ENCODE data around the gene AGPS. TPM values are rescaled to one million over a fixed set of nuclear protein-coding genes. Genes with fewer than 3 reads are reported as not detected.

Gene AGPS
- total and polyA plus RNA-seq, 9 of the 15 experiments (the other 6 are each of a cell fraction or from before 2014, with no cell fraction given): 15.5 to 211 (median 63.1) TPM

DNA sequence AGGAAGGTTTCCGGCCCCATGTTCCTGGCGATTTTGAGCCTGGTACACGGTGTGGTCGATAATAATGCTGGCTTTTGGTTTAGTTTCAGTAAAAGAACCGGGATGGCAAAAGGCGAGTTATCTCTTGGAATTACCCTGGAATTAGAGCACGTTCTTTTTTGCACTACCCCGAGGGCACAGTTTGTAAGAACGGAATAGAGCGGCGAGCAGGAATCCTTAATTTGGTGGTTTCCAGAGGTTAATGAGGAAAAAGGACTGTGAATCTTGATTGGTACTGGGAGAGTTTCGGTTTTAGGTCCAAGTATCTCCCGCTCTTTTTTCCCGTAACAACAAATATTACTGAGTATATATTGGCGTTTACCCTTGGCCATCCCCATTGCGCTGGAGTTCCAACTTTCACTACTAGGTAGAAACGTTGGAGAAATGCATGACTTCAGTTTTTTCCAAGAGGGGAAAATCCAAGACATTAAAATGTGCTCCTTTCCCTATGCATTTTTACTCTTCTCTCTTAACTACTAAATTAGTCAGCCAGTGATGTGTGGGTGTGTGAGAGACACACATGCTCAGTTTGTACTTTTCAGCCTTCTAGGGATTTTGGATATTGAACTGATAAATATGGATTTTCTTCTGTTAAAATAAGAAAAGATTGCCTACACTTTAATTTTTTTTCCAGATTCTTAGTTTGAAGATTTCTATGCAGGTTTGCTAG lies 160.8 kb downstream of the AGPS start (continued):
- TF ChIP-seq, protein P1, sequence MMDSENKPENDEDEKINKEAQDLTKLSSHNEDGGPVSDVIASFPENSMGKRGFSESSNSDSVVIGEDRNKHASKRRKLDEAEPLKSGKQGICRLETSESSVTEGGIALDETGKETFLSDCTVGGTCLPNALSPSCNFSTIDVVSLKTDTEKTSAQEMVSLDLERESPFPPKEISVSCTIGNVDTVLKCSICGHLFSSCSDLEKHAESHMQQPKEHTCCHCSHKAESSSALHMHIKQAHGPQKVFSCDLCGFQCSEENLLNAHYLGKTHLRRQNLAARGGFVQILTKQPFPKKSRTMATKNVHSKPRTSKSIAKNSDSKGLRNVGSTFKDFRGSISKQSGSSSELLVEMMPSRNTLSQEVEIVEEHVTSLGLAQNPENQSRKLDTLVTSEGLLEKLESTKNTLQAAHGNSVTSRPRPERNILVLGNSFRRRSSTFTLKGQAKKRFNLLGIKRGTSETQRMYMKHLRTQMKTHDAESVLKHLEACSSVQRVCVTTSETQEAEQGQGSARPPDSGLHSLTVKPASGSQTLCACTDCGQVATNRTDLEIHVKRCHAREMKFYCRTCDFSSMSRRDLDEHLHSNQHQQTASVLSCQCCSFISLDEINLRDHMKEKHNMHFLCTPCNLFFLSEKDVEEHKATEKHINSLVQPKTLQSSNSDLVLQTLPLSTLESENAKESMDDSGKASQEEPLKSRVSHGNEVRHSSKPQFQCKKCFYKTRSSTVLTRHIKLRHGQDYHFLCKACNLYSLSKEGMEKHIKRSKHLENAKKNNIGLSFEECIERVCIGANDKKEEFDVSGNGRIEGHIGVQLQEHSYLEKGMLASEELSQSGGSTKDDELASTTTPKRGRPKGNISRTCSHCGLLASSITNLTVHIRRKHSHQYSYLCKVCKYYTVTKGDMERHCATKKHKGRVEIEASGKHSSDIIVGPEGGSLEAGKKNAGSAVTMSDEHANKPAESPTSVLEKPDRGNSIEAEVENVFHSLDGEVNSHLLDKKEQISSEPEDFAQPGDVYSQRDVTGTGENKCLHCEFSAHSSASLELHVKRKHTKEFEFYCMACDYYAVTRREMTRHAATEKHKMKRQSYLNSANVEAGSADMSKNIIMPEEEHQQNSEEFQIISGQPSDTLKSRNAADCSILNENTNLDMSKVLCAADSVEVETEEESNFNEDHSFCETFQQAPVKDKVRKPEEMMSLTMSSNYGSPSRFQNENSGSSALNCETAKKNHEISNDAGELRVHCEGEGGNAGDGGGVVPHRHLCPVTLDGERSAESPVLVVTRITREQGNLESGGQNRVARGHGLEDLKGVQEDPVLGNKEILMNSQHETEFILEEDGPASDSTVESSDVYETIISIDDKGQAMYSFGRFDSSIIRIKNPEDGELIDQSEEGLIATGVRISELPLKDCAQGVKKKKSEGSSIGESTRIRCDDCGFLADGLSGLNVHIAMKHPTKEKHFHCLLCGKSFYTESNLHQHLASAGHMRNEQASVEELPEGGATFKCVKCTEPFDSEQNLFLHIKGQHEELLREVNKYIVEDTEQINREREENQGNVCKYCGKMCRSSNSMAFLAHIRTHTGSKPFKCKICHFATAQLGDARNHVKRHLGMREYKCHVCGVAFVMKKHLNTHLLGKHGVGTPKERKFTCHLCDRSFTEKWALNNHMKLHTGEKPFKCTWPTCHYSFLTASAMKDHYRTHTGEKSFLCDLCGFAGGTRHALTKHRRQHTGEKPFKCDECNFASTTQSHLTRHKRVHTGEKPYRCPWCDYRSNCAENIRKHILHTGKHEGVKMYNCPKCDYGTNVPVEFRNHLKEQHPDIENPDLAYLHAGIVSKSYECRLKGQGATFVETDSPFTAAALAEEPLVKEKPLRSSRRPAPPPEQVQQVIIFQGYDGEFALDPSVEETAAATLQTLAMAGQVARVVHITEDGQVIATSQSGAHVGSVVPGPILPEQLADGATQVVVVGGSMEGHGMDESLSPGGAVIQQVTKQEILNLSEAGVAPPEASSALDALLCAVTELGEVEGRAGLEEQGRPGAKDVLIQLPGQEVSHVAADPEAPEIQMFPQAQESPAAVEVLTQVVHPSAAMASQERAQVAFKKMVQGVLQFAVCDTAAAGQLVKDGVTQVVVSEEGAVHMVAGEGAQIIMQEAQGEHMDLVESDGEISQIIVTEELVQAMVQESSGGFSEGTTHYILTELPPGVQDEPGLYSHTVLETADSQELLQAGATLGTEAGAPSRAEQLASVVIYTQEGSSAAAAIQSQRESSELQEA (IDR thresholded peaks at IDR 0.05; ENCODE audit: low read depth): no peak
- TF ChIP-seq CAMTA2 (CRISPR knock-in tag; conservative IDR thresholded peaks at IDR 0.05): no peak
- TF ChIP-seq SP2 (IDR thresholded peaks at IDR 0.05; ENCODE audit: extremely low read depth, low read depth, low read length, poor library complexity, severe bottlenecking): no peak
- no peak for TF ChIP-seq ZNF77 (CRISPR knock-in tag; IDR thresholded peaks at IDR 0.05)
- no peak for TF ChIP-seq ZNF12 (CRISPR knock-in tag; IDR thresholded peaks at IDR 0.05)
- TF ChIP-seq FOXK2 (conservative IDR thresholded peaks at IDR 0.05 in 1 of 2, IDR thresholded peaks at IDR 0.05 in 1 of 2; ENCODE audit: low read depth in 2 of 2): no peak; a peak in 1 of 4 replicates
- TF ChIP-seq, protein P2, sequence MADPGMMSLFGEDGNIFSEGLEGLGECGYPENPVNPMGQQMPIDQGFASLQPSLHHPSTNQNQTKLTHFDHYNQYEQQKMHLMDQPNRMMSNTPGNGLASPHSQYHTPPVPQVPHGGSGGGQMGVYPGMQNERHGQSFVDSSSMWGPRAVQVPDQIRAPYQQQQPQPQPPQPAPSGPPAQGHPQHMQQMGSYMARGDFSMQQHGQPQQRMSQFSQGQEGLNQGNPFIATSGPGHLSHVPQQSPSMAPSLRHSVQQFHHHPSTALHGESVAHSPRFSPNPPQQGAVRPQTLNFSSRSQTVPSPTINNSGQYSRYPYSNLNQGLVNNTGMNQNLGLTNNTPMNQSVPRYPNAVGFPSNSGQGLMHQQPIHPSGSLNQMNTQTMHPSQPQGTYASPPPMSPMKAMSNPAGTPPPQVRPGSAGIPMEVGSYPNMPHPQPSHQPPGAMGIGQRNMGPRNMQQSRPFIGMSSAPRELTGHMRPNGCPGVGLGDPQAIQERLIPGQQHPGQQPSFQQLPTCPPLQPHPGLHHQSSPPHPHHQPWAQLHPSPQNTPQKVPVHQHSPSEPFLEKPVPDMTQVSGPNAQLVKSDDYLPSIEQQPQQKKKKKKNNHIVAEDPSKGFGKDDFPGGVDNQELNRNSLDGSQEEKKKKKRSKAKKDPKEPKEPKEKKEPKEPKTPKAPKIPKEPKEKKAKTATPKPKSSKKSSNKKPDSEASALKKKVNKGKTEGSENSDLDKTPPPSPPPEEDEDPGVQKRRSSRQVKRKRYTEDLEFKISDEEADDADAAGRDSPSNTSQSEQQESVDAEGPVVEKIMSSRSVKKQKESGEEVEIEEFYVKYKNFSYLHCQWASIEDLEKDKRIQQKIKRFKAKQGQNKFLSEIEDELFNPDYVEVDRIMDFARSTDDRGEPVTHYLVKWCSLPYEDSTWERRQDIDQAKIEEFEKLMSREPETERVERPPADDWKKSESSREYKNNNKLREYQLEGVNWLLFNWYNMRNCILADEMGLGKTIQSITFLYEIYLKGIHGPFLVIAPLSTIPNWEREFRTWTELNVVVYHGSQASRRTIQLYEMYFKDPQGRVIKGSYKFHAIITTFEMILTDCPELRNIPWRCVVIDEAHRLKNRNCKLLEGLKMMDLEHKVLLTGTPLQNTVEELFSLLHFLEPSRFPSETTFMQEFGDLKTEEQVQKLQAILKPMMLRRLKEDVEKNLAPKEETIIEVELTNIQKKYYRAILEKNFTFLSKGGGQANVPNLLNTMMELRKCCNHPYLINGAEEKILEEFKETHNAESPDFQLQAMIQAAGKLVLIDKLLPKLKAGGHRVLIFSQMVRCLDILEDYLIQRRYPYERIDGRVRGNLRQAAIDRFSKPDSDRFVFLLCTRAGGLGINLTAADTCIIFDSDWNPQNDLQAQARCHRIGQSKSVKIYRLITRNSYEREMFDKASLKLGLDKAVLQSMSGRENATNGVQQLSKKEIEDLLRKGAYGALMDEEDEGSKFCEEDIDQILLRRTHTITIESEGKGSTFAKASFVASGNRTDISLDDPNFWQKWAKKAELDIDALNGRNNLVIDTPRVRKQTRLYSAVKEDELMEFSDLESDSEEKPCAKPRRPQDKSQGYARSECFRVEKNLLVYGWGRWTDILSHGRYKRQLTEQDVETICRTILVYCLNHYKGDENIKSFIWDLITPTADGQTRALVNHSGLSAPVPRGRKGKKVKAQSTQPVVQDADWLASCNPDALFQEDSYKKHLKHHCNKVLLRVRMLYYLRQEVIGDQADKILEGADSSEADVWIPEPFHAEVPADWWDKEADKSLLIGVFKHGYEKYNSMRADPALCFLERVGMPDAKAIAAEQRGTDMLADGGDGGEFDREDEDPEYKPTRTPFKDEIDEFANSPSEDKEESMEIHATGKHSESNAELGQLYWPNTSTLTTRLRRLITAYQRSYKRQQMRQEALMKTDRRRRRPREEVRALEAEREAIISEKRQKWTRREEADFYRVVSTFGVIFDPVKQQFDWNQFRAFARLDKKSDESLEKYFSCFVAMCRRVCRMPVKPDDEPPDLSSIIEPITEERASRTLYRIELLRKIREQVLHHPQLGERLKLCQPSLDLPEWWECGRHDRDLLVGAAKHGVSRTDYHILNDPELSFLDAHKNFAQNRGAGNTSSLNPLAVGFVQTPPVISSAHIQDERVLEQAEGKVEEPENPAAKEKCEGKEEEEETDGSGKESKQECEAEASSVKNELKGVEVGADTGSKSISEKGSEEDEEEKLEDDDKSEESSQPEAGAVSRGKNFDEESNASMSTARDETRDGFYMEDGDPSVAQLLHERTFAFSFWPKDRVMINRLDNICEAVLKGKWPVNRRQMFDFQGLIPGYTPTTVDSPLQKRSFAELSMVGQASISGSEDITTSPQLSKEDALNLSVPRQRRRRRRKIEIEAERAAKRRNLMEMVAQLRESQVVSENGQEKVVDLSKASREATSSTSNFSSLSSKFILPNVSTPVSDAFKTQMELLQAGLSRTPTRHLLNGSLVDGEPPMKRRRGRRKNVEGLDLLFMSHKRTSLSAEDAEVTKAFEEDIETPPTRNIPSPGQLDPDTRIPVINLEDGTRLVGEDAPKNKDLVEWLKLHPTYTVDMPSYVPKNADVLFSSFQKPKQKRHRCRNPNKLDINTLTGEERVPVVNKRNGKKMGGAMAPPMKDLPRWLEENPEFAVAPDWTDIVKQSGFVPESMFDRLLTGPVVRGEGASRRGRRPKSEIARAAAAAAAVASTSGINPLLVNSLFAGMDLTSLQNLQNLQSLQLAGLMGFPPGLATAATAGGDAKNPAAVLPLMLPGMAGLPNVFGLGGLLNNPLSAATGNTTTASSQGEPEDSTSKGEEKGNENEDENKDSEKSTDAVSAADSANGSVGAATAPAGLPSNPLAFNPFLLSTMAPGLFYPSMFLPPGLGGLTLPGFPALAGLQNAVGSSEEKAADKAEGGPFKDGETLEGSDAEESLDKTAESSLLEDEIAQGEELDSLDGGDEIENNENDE (IDR thresholded peaks at IDR 0.05; ENCODE audit: low read depth, low read length): no peak
- TF ChIP-seq HDAC6 (IDR thresholded peaks at IDR 0.05; ENCODE audit: low read depth, low read length): no peak
